Raji (cell line): Measurements from ENCODE around the gene JADE2.
A peak's percentile ranks its signal among the peaks of the same experiment; 100 is the strongest.

Experiments used
- POLR2A ChIP-seq: IDR thresholded peaks from 2 replicates; pipeline ENCODE4 v1.6.1; 2011; ENCODE audit warnings: low read depth, low read length, control low read depth; ENCODE audit not compliant: insufficient read depth

Gene JADE2

GRCh38 chr5:134553821-134554267 lies 28.4 kb downstream of the JADE2 start:
- no peak for TF ChIP-seq POLR2A

DNA sequence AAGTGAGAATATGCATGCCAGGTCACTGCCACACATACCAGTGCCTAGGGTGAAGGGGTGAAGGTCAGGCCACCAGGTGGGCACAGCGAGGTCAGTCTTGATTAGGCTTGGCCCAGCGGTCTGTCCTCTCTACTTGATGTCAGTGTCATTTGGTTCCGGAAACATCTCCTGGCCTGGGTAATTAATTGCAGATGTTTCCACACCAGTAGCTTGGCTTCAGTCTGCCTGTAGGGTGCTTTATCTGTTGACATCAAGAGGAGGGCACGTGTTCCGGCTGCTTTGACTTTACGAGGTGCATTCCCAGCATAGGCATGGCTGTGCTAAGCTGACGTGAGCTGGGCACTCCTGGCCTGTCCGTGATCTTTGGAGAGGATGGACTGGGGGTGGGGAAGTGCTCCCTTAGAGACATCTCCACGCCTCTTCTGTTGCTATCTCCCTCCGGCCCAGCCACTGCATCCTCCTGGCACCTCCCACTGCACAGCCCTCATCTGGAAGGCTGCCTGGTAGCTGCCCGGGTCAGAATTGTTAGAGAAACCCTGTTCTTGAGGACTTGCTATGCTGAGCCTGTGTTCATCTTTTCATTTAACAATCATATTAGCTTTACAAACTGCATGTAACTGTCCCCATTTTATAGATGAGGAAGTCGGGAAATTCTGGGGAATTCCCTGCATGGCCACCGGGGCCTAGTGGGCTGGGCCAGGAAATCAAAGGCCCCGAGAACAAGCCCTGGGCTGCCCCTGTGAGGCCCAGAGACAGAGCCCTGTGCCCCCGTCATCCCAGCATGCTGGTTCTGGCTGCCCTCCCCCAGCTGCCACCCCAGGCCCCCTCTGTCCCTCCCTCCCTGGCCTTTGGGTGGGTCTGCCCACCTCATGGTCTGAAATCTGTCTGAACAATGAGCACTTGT lies 29.1 kb downstream of the JADE2 start:
- TF ChIP-seq POLR2A, result peak; percentile 50

GRCh38 chr5:134555223-134555889 lies 29.9 kb downstream of the JADE2 start:
- peak; percentile 26; the same call in 1 of the 2 replicates for TF ChIP-seq POLR2A

DNA sequence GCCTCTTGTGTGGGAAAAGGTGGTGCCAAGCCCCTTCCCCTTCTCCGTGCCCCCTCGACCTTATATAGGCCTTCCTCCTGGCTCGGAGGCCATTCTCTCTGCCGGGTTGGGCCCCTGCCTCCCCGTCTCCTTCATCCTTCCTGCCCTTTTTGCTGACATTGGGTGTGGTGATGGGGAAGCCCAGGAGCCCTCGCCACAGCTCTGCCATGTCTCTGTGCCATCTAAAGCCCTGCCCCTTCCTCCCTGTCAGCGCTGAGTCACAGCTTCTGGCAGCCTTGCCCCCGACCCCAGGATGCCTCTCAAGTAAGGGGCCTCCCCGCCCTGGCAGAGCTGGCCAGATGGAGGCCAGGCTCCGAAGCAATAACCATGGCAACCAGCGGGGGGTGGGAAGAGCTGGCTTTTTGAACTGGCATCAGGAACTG lies 30.4 kb downstream of the JADE2 start:
- TF ChIP-seq POLR2A, result no peak; the same call in 1 of the 2 replicates

DNA sequence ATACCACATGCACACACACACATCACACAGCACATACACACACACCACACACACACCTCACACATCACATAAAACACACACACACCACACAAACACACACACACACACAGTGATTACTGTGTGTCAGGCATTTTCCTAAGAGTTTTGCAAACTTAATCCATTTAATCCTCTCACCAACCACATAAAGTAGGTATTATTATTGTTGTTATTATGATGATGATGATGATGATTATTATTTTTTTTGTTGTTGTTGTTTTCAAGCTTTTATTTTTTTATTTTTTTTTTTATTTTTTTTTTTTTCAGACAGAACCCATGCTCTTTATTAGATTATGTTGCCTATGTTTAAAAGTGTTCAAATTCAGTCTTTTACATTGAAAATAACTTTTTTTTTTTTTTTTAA lies 31.5 kb downstream of the JADE2 start:
- TF ChIP-seq POLR2A, result no peak

DNA sequence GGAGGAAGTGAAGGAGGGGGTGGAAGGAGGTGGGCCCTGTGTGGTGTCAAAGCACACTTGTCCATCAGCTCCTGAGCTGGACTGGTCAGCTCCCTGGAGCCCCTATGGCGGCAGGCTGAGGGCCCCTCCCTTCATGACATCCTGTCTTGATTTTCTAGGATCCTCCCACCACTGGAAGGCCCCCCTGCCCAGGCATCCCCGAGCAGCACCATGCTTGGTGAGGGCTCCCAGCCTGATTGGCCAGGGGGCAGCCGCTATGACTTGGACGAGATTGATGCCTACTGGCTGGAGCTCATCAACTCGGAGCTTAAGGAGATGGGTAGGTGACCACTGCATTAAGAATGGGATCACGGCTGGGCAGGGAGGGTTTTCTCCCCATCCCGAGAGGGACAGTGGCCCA lies 34.2 kb downstream of the JADE2 start:
- no peak for TF ChIP-seq POLR2A

DNA sequence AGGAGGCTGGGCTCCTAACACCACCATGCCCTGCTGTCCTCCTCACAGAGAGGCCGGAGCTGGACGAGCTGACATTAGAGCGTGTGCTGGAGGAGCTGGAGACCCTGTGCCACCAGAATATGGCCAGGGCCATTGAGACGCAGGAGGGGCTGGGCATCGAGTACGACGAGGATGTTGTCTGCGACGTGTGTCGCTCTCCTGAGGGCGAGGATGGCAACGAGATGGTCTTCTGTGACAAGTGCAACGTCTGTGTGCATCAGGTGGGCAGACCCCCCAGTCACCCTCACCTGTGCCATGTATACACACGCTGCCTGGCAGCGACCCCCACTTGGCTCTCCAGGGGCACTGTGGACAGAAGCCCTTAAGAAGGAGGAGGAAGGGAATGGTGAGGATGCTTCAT lies 35.2 kb downstream of the JADE2 start:
- no peak for TF ChIP-seq POLR2A

- no peak for TF ChIP-seq POLR2A
Observed at GRCh38 chr5:134561871-134562296, 36.4 kb downstream of the JADE2 start.

- no peak for TF ChIP-seq POLR2A
Observed at GRCh38 chr5:134563221-134563620, 37.8 kb downstream of the JADE2 start.

GRCh38 chr5:134563962-134564361 lies 38.5 kb downstream of the JADE2 start:
- TF ChIP-seq POLR2A, result no peak

DNA sequence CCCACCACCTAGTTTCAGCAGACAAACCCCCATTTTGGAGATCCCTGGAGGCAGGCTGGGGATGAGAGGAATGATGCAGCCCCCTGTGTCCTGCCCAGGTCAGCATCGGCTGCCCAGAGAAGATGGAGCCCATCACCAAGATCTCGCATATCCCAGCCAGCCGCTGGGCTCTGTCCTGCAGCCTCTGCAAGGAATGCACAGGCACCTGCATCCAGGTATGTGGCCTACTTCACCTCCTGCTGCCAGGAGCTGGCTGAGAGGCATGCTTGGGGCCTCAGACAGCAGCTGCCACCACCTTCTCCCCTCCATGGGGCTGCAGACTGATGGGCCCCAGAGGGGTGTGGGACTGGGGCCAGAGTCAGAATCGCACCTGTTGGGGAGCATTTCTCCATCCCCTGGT lies 38.9 kb downstream of the JADE2 start:
- TF ChIP-seq POLR2A, result no peak

DNA sequence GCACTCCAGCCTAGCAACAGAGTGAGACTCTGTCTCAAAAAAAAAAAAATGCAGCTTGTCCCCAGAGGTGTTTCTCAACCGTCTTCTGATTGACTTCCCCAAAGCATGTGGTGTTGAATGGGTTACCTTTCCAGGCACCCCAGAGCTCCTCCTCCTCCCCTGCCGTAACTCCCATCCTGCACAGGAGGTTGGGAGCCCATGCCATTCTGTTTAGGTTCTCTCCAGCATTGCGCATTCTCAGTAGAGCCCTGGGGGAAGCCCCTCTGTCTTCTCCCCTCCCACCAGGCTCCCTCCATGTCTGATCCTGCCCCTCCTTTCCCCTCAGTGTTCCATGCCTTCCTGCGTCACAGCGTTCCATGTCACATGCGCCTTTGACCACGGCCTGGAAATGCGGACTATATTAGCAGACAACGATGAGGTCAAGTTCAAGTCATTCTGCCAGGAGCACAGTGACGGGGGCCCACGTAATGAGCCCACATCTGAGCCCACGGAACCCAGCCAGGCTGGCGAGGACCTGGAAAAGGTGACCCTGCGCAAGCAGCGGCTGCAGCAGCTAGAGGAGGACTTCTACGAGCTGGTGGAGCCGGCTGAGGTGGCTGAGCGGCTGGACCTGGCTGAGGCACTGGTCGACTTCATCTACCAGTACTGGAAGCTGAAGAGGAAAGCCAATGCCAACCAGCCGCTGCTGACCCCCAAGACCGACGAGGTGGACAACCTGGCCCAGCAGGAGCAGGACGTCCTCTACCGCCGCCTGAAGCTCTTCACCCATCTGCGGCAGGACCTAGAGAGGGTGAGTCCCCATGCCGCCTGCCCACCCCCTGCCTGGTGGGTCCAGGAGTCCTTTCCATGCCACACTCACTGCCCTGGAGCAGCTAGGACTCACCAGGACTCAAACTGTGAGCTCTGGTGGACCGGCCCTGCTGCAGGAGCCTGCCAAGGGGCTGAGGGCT lies 40.6 kb downstream of the JADE2 start:
- no peak for TF ChIP-seq POLR2A

GRCh38 chr5:134566741-134567221 lies 41.3 kb downstream of the JADE2 start:
- TF ChIP-seq POLR2A, result no peak

DNA sequence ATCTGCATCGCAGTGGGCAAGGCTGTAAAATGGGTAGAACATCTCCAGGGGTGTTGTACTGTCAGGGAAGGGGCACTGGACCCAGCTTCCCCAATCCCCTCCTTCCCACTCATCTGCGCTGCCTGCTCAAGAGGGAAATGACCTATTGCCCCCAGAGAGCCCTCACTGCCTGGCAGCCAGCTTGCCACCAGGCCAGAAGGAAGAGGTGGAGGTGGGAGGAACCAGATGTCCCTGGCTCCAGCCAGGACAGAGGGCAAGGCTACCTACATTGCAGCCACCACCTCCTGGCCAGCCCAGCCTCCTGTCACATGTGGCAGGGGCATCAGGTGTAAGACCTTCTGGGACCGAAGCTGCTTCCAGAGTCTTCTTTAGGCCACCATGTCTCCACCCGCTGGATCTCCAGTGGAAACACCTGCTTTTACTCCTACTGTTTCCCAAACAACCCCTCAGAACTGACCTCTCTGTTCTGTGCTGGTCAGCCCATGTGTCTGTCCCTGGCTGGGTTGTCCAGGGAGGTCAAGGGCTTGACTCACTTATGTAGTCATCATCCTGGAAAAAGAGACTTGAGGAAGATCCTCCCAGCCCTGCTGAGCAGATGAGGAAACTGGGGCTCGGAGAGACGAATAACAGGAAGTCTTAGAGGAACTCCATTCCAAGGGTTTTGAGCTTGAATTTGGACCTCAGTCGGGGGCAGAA lies 42.3 kb downstream of the JADE2 start:
- no peak for TF ChIP-seq POLR2A
